Iris pigment epithelial cell (primary cell): Measurements from ENCODE around the gene ANKRD23.
"Not testable (repeated sequence)": the region's sequence is repeated elsewhere in the genome, so short reads cannot be mapped to it uniquely, and the experiment has no call there.

Experiments used
- DNase-seq: peaks from one replicate; pipeline ENCODE4 v3.0.0-alpha.2; 2011; ENCODE audit warnings: low read depth

ANKRD23 gene

DNA sequence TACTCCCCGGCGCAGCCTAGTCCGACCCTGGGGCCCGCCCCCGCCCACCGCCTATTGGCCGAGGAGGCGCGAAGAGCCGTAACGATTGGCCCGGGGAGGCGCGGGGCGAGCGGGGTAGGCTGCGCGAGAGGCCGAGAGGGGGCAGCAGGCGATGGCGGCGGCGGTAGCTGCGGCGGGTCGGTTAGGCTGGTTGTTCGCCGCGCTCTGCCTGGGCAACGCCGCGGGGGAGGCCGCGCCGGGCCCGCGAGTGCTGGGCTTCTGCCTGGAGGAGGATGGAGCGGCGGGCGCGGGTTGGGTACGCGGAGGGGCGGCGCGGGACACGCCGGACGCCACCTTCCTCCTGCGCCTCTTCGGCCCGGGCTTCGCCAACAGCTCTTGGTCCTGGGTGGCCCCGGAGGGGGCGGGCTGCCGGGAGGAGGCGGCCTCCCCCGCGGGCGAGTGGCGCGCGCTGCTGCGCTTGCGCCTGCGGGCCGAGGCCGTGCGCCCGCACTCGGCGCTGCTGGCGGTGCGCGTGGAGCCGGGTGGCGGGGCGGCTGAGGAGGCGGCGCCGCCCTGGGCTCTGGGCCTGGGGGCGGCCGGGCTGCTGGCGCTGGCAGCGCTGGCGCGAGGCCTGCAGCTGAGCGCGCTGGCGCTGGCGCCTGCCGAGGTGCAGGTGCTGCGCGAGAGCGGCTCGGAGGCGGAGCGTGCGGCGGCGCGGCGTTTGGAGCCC, 27.5 kb downstream of the ANKRD23 start, which contains the start of gene CNNM3:
Gene CNNM3, plus strand, starts transcription at position 142 of the 709 bp plus-strand sequence. Its CDS starts 10 bp downstream, at position 152.
- DNase-seq, result peak; percentile 96

DNA sequence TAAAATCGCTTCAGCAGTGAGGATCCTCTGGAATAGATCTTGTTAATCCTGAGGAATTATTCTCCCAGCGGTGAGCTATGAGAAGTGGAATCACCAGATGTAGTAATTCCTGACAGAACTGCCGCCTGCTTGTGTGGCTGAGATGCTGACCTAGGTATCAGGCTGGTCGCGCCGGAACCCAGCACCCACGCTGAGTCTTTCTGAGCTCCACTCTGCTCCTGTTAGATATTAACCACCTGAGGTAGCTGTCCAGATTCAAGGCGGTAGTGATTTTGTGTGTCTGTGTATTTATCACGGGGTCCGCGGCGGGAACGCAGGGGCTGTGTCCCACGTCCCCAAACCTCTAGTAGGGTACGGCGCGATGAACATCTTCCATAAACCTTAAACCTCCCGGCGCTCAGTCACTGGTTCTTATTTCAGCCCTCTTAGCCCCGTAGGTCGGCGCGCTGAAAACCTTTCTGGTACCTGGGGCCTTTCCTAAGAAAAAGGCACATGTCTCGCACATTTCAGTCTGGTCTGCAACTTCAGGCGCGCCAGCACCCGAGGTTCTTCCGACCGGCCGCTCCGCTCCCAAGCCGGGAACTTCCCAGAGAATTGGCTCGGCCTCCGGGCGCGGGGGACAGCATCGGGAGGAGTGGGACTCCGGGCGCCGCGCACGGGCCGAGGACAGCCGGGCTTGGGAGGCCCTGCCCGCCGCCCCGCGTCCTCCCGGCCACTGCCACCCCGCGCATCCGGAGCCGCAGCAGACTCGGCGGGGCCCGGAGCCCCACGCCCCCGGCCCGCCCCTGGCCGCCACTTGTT, 28.3 kb downstream of the ANKRD23 start:
- peak; percentile 66 for DNase-seq

DNA sequence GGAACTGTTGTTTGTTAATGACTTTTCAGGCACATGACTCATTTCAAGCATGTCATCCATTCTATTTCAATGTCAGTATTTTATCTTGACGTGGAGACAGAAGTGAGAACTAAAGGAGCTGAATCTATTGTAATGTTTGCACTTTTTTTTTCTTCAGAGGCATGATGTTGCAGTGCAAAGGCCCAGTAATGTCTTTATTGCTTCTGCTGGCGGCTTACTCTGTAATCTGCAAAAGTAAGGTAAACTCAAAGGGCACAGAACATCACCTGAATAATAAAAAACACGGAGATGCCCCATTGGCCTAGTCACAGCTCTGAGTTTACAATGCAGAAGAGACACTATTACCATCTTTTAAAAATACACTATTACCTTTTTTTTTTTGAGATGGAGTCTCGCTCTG, 30.2 kb downstream of the ANKRD23 start:
- DNase-seq, result no peak

DNA sequence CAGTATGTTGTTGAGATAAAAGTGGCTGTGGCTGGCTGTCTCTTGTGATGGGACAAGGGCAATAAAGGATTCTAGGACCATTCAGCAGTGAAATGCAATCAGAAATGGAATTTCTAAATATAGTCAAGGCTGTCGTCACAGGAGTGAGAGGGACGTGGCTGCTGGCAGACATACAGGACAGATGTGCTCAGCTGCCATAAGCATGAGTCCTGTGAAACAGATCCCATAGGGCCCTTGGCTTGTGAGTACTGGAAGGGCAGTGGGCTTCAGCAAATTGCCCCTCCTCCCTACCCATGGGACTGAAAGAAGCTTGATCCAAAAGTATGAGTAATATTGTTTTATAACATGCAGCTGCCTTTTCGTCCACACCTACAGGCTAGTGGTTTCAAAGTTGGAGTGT, 31.9 kb downstream of the ANKRD23 start:
- no peak for DNase-seq

DNA sequence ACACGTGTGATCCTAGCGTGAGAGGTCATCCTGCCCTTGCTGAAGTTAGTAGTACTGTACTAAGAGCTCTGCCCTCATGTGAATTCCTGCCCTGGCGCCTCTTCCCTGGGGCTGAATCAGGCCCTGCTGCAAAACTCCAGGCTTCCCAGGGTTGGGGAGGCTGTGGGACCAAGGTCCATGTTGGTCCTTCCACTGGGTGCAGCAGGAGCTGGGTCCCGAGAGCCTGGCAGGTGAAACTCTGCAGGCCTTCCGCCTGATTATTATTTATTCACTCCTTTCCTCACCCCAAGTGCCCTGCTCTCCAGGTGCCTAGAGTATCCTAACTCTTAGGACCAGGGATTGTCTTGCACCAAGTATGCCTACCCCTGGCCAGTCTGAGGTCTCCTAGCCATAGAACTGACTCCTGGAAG, 33.0 kb downstream of the ANKRD23 start:
- no peak for DNase-seq

DNA sequence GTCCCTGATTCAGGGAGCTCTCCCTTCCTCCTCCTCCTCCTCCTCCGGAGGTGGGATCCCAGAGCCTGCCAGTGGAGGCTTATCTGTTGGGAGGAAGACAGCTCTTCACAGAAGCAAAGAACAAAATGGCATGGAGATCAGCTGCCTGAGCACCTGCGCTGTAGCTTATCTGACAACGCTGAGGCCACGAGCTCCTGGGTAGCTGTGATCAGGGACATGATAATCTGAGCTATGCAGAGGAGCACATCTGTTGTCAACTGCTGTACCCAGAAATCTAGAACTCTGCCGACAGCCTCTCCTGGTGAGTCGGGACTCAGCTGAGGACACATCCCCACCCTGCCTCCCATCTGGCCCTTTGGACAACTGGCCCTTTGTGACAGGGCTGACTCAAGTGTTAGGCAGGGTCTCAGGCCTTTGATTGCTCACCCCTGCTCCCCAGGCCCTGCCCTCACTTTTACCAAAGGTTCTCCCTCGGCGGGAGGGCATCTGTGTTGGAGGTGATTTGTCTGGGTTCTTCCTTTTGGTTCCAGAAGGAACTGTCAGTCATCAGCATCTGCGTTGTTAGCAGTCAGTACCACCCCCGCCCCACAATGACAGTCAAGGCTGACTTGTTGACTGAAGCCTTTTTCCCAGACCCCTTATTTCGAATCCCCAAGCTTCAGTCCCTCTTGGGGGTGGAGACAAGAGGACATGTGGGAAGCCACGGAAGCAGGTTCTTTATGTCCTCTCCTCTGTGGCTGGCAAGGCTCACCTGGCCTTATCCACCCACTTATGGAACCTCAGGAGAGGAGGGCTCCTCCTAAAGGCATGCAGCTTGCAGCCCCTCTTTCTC, 33.7 kb downstream of the ANKRD23 start:
- no peak for DNase-seq

DNA sequence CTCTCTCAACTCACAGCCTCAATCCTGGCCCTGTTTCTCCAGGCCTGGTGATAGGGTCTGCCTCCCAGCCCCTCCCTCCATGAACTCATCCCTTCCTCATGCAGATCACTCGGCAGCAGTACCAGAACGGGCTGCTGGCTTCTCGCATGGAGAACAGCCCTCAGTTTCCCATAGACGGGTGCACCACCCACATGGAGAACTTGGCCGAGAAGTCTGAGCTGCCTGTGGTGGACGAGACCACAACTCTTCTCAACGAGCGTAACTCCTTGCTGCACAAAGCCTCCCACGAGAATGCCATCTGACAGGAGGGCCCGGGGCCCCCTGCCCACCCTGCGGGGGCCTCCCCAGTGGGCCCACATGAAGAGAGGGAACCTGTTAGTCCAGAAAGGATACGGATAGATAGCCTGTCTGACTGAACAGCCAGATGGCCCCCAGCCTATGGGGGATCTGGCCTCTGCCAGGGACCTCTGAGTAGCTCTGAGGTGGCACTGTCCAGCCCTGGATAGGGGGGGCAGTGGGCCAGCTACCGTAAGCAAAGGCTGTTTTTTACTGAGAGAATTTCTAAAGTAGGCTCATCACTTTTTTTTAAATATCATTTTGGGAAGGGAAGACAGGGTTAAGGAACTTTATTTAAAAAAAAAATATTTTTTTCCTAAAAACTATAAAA, 34.5 kb downstream of the ANKRD23 start:
- DNase-seq, result no peak

DNA sequence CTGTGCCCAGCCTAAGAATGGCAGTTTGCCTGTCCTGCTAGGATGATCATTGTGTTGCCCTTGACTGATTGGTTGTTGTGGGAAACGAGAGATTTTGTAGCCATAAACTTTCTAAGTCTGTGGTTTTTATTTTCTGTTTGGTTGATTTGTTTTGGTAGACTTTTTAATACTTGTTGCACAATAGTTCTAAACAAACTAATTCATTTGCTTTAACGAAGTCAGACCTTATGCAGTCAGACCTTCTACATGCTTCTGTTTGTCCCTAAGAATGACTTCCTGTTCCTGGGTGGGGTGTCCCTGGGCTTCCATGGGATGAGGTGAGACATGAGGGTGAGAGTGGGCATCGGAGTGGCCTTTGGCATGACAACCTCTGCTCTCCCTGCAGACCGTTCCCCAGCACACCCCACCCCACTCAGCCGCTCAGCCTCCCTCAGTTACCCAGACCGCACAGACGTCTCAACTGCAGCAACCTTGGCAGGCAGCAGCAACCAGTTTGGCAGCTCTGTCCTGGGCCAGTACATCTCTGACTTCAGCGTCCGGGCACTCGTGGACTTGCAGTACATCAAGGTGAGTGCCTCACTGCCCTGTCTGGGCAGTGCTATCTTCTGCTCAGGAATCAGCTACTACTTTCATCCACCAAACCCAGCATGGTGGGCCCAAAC, 35.5 kb downstream of the ANKRD23 start:
- DNase-seq, result no peak

DNA sequence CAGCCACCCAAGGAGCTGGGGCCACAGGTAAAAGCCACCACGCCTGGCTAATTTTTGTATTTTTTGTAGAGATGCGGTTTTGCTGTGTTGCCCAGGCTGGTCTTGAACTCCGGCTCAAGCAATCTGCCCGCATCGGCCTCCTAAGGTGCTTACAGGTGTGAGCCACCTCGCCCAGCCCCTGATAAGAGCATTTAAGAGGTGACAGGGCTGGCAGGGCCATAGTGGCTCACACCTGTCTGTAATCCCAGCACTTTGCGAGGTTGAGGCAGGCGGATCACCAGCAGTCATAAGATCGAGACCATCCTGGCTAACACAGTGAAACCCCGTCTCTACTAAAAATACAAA, 36.7 kb downstream of the ANKRD23 start:
- no peak for DNase-seq

DNA sequence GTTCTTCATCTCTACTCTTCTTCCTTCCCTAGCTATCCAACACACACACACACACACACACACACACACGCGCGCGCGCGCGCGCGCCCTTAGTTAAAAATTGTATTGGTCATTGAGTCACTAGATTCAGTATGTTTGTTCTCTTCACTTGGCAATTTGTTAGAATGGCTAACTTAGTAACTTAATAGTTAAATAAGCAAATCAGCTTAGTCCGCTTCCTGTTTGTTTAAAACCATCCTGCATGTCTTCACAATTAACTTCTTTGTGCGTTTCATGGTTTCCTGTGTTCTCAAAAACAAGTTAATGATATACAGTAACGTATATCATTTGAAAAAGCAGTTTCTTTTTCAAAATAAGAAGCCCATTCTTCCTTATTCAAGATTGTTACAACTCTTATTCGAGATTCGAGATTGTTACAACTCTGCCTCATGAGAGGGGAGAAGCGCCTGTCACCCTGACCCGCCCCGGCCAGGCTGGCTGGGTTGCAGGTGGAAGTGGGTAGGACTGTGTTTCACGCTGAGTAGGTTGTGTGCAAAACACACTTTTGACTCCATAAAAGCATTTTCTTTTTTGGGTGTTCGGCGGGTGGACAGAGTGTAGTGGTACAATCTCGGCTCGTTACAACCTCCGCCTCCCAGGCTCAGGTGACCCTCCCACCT, 37.2 kb downstream of the ANKRD23 start:
- no peak for DNase-seq

DNA sequence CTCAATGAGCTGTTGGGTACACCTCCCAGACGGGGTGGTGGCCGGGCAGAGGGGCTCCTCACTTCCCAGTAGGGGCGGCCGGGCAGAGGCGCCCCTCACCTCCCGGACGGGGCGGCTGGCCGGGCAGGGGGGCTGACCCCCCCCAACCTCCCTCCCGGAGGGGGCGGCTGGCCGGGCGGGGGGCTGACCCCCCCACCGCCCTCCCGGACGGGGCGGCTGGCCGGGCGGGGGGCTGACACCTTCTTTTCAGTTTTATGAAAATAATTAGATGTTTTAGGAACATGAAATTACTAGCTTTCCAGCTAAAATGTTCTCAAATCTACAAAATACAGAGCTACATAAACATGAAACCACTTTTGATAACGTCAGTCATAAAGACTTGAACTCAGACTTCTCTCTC, 37.9 kb downstream of the ANKRD23 start:
- DNase-seq, result not testable (repeated sequence)

DNA sequence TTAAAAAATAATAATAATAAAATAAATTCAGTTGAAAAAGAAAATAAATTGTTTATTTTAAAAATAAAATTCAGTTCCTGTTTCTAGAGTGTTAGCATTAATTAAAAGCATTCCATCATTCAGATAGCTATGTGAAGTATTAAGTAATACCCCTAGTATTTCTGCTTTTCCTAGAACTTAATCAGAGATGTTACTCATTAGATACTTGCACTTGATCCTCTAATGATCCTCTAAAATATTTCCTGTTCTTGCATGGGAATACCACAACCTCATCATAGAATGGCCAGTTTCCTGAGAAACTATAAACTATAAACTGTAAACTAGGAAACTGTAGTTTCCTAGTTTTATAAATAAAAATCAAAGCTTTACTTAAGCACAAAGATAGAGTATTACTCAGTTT, 38.8 kb downstream of the ANKRD23 start:
- DNase-seq, result no peak

DNA sequence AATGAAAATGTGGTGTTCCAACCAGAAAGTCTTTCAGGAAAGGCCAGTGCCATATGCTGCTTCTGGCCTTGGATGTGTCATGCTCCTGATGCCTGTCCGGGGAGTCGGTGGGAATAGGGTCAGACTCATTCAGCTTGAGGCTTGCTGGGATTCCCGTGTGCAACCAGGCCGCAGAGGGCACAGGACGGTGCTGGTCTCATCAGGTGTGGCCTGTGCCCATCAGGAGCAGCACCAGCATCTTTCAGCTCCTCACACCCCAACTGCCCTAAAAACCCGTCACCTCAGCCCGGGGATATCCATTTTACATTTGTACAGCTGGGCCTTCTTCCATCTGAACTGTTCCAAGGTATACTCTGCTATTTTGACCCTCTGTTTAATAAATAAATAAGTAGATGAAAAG, 41.1 kb downstream of the ANKRD23 start:
- DNase-seq, result no peak

DNA sequence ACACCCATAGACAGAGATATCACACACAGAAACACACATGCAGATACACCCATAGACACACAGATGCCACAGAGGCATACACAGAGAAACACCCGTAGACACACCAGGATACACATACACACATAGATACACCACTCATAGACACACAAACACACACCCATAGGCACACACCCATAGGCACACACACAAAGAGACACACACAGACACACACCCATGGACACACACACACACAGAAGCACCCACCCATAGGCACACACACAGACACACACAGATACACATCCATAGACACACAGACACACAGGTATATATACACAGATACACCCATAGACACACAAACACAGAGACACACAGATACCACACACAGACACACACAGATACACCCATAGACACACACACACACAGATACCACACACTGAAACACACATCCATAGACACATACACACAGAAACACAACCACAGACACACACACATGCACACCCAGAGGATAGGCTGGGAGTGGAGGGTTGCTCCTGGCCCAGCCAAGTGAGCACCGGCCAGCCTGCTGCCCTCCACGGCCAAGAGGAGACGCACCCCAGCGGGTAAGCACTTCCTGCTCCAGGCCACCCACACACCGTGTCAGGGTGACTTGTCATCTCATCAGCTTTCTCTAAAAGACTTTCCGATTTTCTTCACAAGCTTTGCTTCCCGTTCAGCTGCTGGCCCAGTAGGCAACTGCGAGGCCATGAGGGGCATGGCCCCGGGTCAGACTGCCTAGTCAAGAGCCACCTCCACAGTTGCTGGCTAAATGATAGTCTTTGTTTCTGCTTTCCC, 41.8 kb downstream of the ANKRD23 start:
- DNase-seq, result no peak

DNA sequence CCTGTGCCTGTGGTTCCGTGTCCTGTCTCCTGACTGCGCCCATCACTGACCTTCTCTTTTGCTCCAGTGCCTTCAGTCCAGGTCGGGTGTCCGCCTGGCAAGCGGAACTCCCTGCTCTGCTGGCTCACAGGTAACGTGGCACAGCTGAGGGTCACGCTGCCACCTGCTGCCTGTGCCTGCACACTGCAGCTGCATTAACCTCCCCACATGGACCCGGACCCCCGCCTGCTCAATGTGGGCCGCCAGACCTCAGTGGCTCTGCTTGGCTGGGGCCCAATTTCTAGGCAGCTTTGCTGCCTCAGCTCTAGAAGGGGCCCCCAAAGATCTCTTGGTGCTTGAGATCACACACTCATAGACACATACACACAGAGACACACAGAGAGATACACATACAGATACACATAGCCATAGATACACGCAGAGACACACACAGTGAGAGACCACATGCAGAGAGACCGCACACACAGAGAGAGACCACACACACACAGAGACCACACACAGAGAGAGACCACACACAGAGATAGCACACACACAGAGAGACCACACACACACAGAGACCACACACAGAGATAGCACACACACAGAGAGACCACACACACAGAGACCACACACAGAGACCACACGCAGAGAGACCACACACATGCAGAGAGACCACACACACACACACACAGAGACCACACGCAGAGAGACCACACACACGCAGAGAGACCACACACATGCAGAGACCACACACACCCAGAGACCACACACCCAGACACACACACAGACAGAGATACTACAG, 42.6 kb downstream of the ANKRD23 start:
- DNase-seq, result peak; percentile 49

DNA sequence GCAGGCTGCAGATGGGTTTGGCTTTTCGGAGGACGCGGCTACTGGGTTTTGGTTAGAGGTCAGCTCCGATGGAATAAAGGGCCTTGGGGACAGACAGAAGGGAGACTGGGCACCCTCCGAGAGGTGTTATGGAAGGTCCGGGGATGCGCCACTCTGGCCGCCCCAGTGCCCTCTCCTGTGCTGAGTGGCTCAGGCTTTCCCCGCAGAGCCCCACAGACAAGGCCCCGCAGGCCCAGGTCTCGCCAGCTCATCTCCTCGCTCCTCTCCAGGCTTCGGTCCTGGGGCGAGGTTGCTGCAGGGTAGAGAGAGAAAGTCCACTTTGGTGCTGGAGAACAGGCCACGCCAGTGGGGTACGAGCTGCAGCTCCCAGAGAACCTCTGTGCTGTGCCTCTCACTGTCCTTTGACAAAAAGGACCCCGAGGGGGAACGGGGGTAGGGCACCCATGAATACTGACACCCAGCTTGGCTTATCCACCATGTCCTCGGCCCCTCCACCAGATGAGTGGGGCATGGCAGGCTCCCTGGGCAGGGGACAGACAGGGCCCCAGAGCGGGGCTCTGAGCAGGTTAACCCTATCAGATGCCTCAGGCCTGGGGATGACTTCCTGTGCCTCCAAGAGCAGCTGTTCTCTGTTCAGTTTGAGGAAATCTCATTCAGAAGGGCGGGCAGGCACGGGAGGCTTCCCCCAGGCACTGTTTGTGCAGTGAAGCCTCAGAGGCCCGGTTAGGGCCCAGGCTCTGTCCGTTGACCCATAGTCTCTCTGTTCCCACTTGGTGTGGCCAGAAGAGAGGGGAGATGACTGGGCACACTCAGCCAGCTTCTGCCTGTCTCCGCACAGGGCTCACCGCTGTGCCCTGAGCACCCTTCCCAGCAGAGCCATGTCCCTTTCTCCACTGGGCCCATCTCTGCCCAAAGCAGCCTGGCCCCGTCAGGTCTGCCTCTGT, 43.5 kb downstream of the ANKRD23 start:
- no peak for DNase-seq

DNA sequence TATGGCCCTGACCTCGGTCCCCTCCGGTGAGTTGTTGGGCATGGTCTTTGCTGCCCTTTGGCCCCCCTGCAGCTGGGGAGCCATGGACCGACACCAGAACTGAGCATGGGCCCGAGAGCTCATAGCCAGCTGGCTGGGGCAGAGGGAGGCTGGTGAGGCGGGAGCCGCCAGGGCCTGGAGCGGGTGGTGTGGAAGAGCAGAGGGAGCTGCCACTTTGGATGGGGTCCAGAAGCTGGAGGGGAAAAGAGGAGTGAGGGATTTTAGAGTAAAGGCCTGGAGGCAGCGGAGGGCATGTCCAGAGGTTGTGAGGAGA, 44.2 kb downstream of the ANKRD23 start:
- DNase-seq, result no peak
